ENCODE measurements around the gene VSIG1. TPM values are rescaled to one million over a fixed set of nuclear protein-coding genes. Genes with fewer than 3 reads are reported as not detected.

VSIG1 gene
- polyA plus RNA-seq, 1 donor (not counting 4 experiments of a cell fraction or from before 2014, with no cell fraction given): 7.2 TPM

GRCh38 chrX:108049649-108050048 lies 4.8 kb downstream of the VSIG1 start:
- DNase-seq (ENCODE audit: low read depth, low spot score): no peak
- no peak for TF ChIP-seq EZH2 (IDR thresholded peaks at IDR 0.05; ENCODE audit: low read length)
- no peak for TF ChIP-seq CTCF (optimal IDR thresholded peaks at IDR 0.05 in 1 of 3, IDR thresholded peaks at IDR 0.05 in 1 of 3, conservative IDR thresholded peaks at IDR 0.05 in 1 of 3; ENCODE audit: extremely low read depth in 1 of 3, insufficient read depth in 2 of 3, low read length in 3 of 3)
- dilution Hi-C loops (cut with MboI; ENCODE audit: extremely low pct_ligation_motif_present, low sequenced_read_pairs): no loop called here

GRCh38 chrX:108053218-108053617 lies 8.4 kb downstream of the VSIG1 start:
- Histone ChIP-seq H4K20me1 (ENCODE audit: control insufficient read depth, extremely low read depth, insufficient read depth, low read length) (no peaks in the 10 kb centered on the region), H3K9ac (ENCODE audit: control insufficient read depth, extremely low read depth, insufficient read depth, low read length) (no peak overlapping the region), H3K27ac (ENCODE audit: control insufficient read depth, insufficient read depth, low read length) (no peak overlapping the region), H3K79me2 (ENCODE audit: control insufficient read depth, insufficient read depth, low read length) (no peaks in the 10 kb centered on the region), H2AFZ (ENCODE audit: control insufficient read depth, low read length) (no peak overlapping the region), H3K4me2 (ENCODE audit: control insufficient read depth, extremely low read depth, insufficient read depth, low read depth, low read length) (no peak overlapping the region), H3K9me1 (ENCODE audit: control insufficient read depth, extremely low read depth, insufficient read depth, low read length) (no peaks in the 10 kb centered on the region), H3K4me1 (ENCODE audit: control insufficient read depth, extremely low read depth, insufficient read depth, low read length) (no peaks in the 10 kb centered on the region), H3K27me3 (ENCODE audit: control insufficient read depth, extremely low read depth, insufficient read depth, low read length) (no peaks in the 10 kb centered on the region), H3K9me3 (ENCODE audit: control insufficient read depth, low read depth, low read length) (no peaks in the 10 kb centered on the region), H3K36me3 (ENCODE audit: control insufficient read depth in 2 of 2, extremely low read depth in 1 of 2, insufficient read depth in 2 of 2, low read length in 2 of 2) (no peaks in the 10 kb centered on the region), H3K4me3 (ENCODE audit: control insufficient read depth in 2 of 3, extremely low read depth in 1 of 3, insufficient read depth in 2 of 3, low read depth in 1 of 3, low read length in 3 of 3) (no peak overlapping the region)
- dilution Hi-C loops (cut with MboI; ENCODE audit: extremely low pct_ligation_motif_present, low sequenced_read_pairs): no loop called here
- no peak for TF ChIP-seq EZH2 (IDR thresholded peaks at IDR 0.05; ENCODE audit: low read length)
- no peak for TF ChIP-seq CTCF (optimal IDR thresholded peaks at IDR 0.05 in 1 of 3, IDR thresholded peaks at IDR 0.05 in 1 of 3, conservative IDR thresholded peaks at IDR 0.05 in 1 of 3; ENCODE audit: extremely low read depth in 1 of 3, insufficient read depth in 2 of 3, low read length in 3 of 3)
- FAIRE-seq (no peak), DNase-seq (ENCODE audit: low read depth, low spot score) (no peak)

More at GRCh38 chrX:108049649-108050048, 4.8 kb downstream of the VSIG1 start:
- H3K4me3 ChIP-seq (ENCODE audit: control insufficient read depth in 2 of 3, extremely low read depth in 1 of 3, insufficient read depth in 2 of 3, low read depth in 1 of 3, low read length in 3 of 3): no peak overlapping the region
- H3K9ac ChIP-seq (ENCODE audit: control insufficient read depth, extremely low read depth, insufficient read depth, low read length): no peak overlapping the region
- H2AFZ ChIP-seq (ENCODE audit: control insufficient read depth, low read length): no peak overlapping the region
- no peaks in the 10 kb centered on the region for H3K27me3 ChIP-seq (ENCODE audit: control insufficient read depth, extremely low read depth, insufficient read depth, low read length)
- no peak overlapping the region for H3K4me2 ChIP-seq (ENCODE audit: control insufficient read depth, extremely low read depth, insufficient read depth, low read depth, low read length)
- H4K20me1 ChIP-seq (ENCODE audit: control insufficient read depth, extremely low read depth, insufficient read depth, low read length): no peaks in the 10 kb centered on the region
- no peaks in the 10 kb centered on the region for H3K4me1 ChIP-seq (ENCODE audit: control insufficient read depth, extremely low read depth, insufficient read depth, low read length)
- no peak overlapping the region for H3K27ac ChIP-seq (ENCODE audit: control insufficient read depth, insufficient read depth, low read length)
- no peak for FAIRE-seq
- no peaks in the 10 kb centered on the region for H3K36me3 ChIP-seq (ENCODE audit: control insufficient read depth in 2 of 2, extremely low read depth in 1 of 2, insufficient read depth in 2 of 2, low read length in 2 of 2)
- H3K79me2 ChIP-seq (ENCODE audit: control insufficient read depth, insufficient read depth, low read length): no peaks in the 10 kb centered on the region
- no peaks in the 10 kb centered on the region for H3K9me1 ChIP-seq (ENCODE audit: control insufficient read depth, extremely low read depth, insufficient read depth, low read length)
- H3K9me3 ChIP-seq (ENCODE audit: control insufficient read depth, low read depth, low read length): no peaks in the 10 kb centered on the region
